Heart left ventricle (tissue), 16 donors: ENCODE measurements around the gene HIBCH. TPM values are rescaled to one million over a fixed set of nuclear protein-coding genes. Genes with fewer than 3 reads are reported as not detected.
A peak's percentile ranks its signal among the peaks of the same experiment; 100 is the strongest.
"Not testable (repeated sequence)": the region's sequence is repeated elsewhere in the genome, so short reads cannot be mapped to it uniquely, and the experiment has no call there.

Experiments
- ATAC-seq, 4 donors: fragments of 200-7000 bp; cut with Tn5 transposase; one replicate each; pipeline ENCODE4 v1.9.1; 2020 to 2022; ENCODE audit warnings: moderate library complexity in 4 of 4, mild to moderate bottlenecking in 3 of 4, moderate number of reproducible peaks in 1 of 4
- DNase-seq, 5 donors: peaks; one replicate each; pipeline ENCODE4 v3.0.0-alpha.2; 2020
- H3K27ac ChIP-seq, 12 donors: fragments of 200-600 bp; sonication (generic) in 4 of 12; one replicate each; pipeline versions ENCODE4 v1.5.0 to v1.8.0; 2016 to 2022; ENCODE audit warnings: mild to moderate bottlenecking in 2 of 12
- H3K27me3 ChIP-seq, 9 donors: fragments of 200-600 bp; sonication (generic) in 2 of 9; one replicate each; pipeline versions ENCODE4 v1.5.1 to v1.8.0; 2016 to 2022; ENCODE audit warnings: mild to moderate bottlenecking in 3 of 9
- H3K36me3 ChIP-seq, 9 donors: fragments of 200-600 bp; sonication (generic) in 2 of 9; one replicate each; pipeline versions ENCODE4 v1.5.0 to v1.8.0; 2018 to 2022; ENCODE audit warnings: mild to moderate bottlenecking in 2 of 9
- H3K4me1 ChIP-seq, 12 donors: fragments of 200-600 bp; sonication (generic) in 4 of 12; one replicate each; pipeline versions ENCODE4 v1.5.0 to v1.8.0; 2016 to 2022; ENCODE audit warnings: mild to moderate bottlenecking in 3 of 12
- H3K4me3 ChIP-seq, 12 donors: fragments of 200-600 bp; sonication (generic) in 4 of 12; one replicate each; pipeline versions ENCODE4 v1.5.0 to v1.8.0; 2017 to 2022; ENCODE audit warnings: mild to moderate bottlenecking in 9 of 12, moderate library complexity in 4 of 12
- H3K9me3 ChIP-seq, 12 donors: fragments of 200-600 bp; sonication (generic) in 4 of 12; one replicate each; pipeline versions ENCODE4 v1.5.0 to v1.8.0; 2016 to 2022; ENCODE audit warnings: mild to moderate bottlenecking in 1 of 12
- POLR2A ChIP-seq, 2 donors: fragments of 450-650 bp; IDR thresholded peaks; one replicate each; pipeline ENCODE4 v1.6.1; 2017; ENCODE audit warnings: antibody characterized with exemption in 2 of 2, mild to moderate bottlenecking in 2 of 2, moderate library complexity in 2 of 2
- WGBS, 4 donors: extraction: QIAGEN DNeasy Blood & Tissue Kit in 2 of 4; methylation state at CpG; one replicate each; pipeline versions ENCODE4 v1.1.5 to v1.1.7; 2013 to 2018; 5-methylcytosine and 5-hydroxymethylcytosine counted together
- intact Hi-C, 10 donors: fragments of 100-400 bp; cut with DNase I; formaldehyde crosslinking; loops; one replicate each; pipeline versions ENCODE4 v1.11.1 to v1.14.2; 2022
- polyA plus RNA-seq, 2 donors: library from polyadenylated mRNA; stranded (reverse); fragments of 200-250 nt; gene quantifications; one replicate each; pipeline ENCODE4 v1.2.3, GENCODE V29; 2013
- total RNA-seq, 9 donors: library from RNA; depleted of rRNA in 2 of 9; stranded (reverse); fragments of >200 nt in 2 of 9; fragmentation: NEBNext Ultra II Directional in 3 of 9; extraction: Animal tissue kit (Norgen Biotek cat#: 25700) in 3 of 9; gene quantifications; one replicate each; pipeline versions ENCODE4 v1.1.0 to v1.2.4, GENCODE V29; 2016 to 2023
- TF ChIP-seq, protein P1 (sequence below), 12 donors: fragments of 200-600 bp; sonication (generic) in 4 of 12; IDR thresholded peaks; one replicate each; pipeline versions ENCODE4 v1.5.0 to v1.8.0; 2018 to 2022; ENCODE audit warnings: antibody characterized with exemption in 12 of 12, mild to moderate bottlenecking in 5 of 12
- donor health status: ischemic (EF 13 %, LVEDD 7.1; RV severe dilation, severe dysfunction).
- donor health status: healthy with polysubstance abuse.
- donor health status: DM: no; HTN: yes; CAD: no.
- donor health status: DM: no; HTN: no; CAD: no.
- donor health status: ischemic (EF 25% LVEDD 6.9; RV normal size, moderate dysfunction).
- donor health status: ischemic (EF 25% LVEDD 5.7; RV mildly dilated, moderate dysfunction).
- donor health status: healthy.
- donor health status: DM: yes; HTN: yes; CAD: no.
- donor health status: ischemic (EF 35%, LVEDD 5.7; RV mildly dilated, moderate dysfunction).
- donor health status: nonischemic (EF 11% LVEDD 7.7; RV severe dilation, severe dysfunction).
- donor health status: DM: yes; HTN: yes; CAD: no.
- donor health status: PGD.
- donor health status: ischemic (EF 29% LVEDD 5.4; RV normal size, mild dysfunction).
- donor health status: nonischemic (EF 23%, LVEDD 6.1; RV moderate dilation, normal function).

HIBCH gene
- total and polyA plus RNA-seq, 11 donors: 7.7 to 25.3 (median 21.1) TPM

GRCh38 chr2:190360561-190360960 lies 40.9 kb upstream of the HIBCH start:
- H3K27ac ChIP-seq: peak overlapping the region in 5 of 12 donors; percentile 9 to 70 (median 53)
- no peak for TF ChIP-seq POLR2A (IDR thresholded peaks at IDR 0.05)
- TF ChIP-seq, protein P1, sequence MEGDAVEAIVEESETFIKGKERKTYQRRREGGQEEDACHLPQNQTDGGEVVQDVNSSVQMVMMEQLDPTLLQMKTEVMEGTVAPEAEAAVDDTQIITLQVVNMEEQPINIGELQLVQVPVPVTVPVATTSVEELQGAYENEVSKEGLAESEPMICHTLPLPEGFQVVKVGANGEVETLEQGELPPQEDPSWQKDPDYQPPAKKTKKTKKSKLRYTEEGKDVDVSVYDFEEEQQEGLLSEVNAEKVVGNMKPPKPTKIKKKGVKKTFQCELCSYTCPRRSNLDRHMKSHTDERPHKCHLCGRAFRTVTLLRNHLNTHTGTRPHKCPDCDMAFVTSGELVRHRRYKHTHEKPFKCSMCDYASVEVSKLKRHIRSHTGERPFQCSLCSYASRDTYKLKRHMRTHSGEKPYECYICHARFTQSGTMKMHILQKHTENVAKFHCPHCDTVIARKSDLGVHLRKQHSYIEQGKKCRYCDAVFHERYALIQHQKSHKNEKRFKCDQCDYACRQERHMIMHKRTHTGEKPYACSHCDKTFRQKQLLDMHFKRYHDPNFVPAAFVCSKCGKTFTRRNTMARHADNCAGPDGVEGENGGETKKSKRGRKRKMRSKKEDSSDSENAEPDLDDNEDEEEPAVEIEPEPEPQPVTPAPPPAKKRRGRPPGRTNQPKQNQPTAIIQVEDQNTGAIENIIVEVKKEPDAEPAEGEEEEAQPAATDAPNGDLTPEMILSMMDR (IDR thresholded peaks at IDR 0.05): no peak
- peaks cover 0 to 48% (median 26%) of the 10 kb centered on the region in 9 donors for H3K36me3 ChIP-seq
- intact Hi-C loops: no loop called here
- H3K9me3 ChIP-seq: no peaks in the 10 kb centered on the region
- peaks cover 0 to 39% (median 18%) of the 10 kb centered on the region in 12 donors for H3K4me1 ChIP-seq
- ATAC-seq: no peak
- no peak for DNase-seq
- no peaks in the 10 kb centered on the region for H3K27me3 ChIP-seq
- peak overlapping the region in 1 of 12 donors; percentile 48 for H3K4me3 ChIP-seq

DNA sequence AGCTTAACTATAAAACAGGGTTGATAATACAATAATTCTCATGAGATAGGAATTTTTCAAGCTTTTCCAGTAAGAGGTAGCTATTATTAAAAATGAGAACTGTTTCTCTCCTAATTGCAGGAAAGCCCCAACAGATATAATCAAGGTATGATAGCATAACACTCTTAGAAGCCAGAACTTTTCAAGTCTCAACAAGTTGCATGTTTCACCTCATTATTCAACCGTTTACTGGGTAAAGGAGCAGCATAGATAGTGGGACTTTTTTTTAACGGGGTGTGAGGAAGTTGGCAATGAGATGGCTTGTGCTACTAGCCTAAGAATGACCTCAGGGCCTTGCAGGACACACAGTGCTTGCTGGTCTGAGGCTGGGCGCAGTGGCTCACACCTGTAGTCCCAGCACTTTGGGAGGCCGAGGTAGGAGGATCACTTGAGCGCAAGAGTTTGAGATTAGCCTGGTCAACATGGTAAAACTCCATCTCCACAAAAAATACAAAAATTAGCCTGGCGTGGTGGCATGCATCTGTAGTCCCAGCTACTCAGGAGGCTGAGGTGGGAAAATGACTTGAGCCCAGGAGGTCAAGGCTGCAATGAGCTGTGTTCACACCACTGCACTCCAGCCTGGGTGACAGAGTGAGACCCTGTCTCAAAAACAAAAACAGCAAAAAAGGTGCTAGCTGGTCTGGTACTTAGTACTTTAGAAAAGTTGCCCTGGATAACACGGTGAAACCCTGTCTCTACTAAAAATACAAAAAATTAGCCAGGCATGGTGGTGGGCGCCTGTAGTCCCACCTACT lies 39.2 kb upstream of the HIBCH start:
- WGBS, 4 donors: 81 to 86% (median 84%) methylated on average over 8 of the region's 8 CpGs
- H3K9me3 ChIP-seq, intact Hi-C loops, H3K27me3 ChIP-seq, ATAC-seq, DNase-seq, H3K4me3 ChIP-seq: not testable (repeated sequence)
- Histone ChIP-seq H3K27ac (peak overlapping the region in 5 of 12 donors; percentile 20 to 70 (median 57)), H3K4me1 (peaks cover 0 to 47% (median 19%) of the 10 kb centered on the region in 12 donors), H3K36me3 (peaks cover 0 to 37% (median 16%) of the 10 kb centered on the region in 9 donors)

- Histone ChIP-seq H3K27me3 (no peaks in the 10 kb centered on the region), H3K36me3 (peaks cover 0 to 24% (median 11%) of the 10 kb centered on the region in 9 donors), H3K4me1 (peaks cover 0 to 60% (median 22%) of the 10 kb centered on the region in 12 donors), H3K27ac (no peak overlapping the region), H3K9me3 (no peaks in the 10 kb centered on the region), H3K4me3 (no peak overlapping the region)
- ATAC-seq: no peak
- no peak for DNase-seq
- intact Hi-C loops: no loop called here
- no peak for TF ChIP-seq POLR2A (IDR thresholded peaks at IDR 0.05)
- TF ChIP-seq, protein P1 (IDR thresholded peaks at IDR 0.05): no peak
- 45 to 87% (median 74%) methylated on average over 2 of the region's 2 CpGs for WGBS, 4 donors
Observed at GRCh38 chr2:190357600-190357999, 38.0 kb upstream of the HIBCH start.

- 66 to 72% (median 69%) methylated on average over 6 of the region's 6 CpGs for WGBS, 4 donors
Observed at GRCh38 chr2:190355968-190356644, 36.5 kb upstream of the HIBCH start.

More at GRCh38 chr2:190355968-190356644, 36.5 kb upstream of the HIBCH start:
- no peak overlapping the region for H3K4me3 ChIP-seq
- no peak for TF ChIP-seq POLR2A (IDR thresholded peaks at IDR 0.05)
- TF ChIP-seq, protein P1 (IDR thresholded peaks at IDR 0.05): no peak
- DNase-seq: no peak
- H3K36me3 ChIP-seq: peaks cover 0 to 10% (median 0%) of the 10 kb centered on the region in 9 donors
- intact Hi-C loops: no loop called here
- no peak for ATAC-seq
- H3K9me3 ChIP-seq: no peaks in the 10 kb centered on the region
- no peak overlapping the region for H3K27ac ChIP-seq
- peaks cover 0 to 61% (median 22%) of the 10 kb centered on the region in 12 donors for H3K4me1 ChIP-seq
- H3K27me3 ChIP-seq: no peaks in the 10 kb centered on the region
